Measurements from ENCODE around the gene CUL7. TPM values are rescaled to one million over a fixed set of nuclear protein-coding genes. Genes with fewer than 3 reads are reported as not detected.

CUL7 gene
- total RNA-seq, 2 experiments from 2014 or later = 13.9 TPM

DNA sequence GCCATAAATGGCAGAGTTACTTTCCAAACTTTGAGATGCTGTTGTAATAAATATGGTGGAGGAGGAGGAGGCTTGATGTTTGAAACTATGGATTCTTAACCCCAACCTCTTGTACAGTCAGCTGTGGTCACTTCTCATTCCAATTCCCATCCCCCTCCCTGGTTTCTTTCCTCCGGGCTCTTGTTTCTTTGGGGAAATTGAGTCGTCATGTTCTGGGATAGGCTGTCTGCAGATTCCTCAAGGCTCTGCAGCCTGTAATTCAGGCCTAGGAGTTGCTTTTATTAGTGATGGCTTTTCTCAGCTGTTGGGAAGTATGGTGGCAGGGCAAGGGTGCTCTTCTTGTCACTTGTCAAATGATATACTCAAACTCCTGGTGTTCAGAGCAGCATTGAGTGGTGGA, 25.0 kb upstream of the CUL7 start:
- CTCF ChIA-PET = interaction anchor here (1.3 kb wide), 1 partner anchor 10 kb away, joined by 3 read pairs; no protein-coding TSS in a partner anchor
- Mint-ChIP-seq H3K9me3 (no peaks in the 10 kb centered on the region), H3K4me3 (no peak overlapping the region), H3K4me1 (ENCODE audit: low read depth) (peaks cover 2% of the 10 kb centered on the region), H3K27ac (no peak overlapping the region), H3K27me3 (peaks cover 10% of the 10 kb centered on the region), H3K36me3 (ENCODE audit: low read depth) (no peaks in the 10 kb centered on the region)
- ATAC-seq = no peak
- intact Hi-C loops (cut with micrococcal nuclease) = no loop called here
- POLR2A ChIA-PET = no interaction called here
- DNase-seq = no peak
- TF ChIP-seq, protein P1, sequence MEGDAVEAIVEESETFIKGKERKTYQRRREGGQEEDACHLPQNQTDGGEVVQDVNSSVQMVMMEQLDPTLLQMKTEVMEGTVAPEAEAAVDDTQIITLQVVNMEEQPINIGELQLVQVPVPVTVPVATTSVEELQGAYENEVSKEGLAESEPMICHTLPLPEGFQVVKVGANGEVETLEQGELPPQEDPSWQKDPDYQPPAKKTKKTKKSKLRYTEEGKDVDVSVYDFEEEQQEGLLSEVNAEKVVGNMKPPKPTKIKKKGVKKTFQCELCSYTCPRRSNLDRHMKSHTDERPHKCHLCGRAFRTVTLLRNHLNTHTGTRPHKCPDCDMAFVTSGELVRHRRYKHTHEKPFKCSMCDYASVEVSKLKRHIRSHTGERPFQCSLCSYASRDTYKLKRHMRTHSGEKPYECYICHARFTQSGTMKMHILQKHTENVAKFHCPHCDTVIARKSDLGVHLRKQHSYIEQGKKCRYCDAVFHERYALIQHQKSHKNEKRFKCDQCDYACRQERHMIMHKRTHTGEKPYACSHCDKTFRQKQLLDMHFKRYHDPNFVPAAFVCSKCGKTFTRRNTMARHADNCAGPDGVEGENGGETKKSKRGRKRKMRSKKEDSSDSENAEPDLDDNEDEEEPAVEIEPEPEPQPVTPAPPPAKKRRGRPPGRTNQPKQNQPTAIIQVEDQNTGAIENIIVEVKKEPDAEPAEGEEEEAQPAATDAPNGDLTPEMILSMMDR (IDR thresholded peaks at IDR 0.05) = no peak

- Mint-ChIP-seq H3K4me1 (ENCODE audit: low read depth) (peaks cover 2% of the 10 kb centered on the region), H3K36me3 (ENCODE audit: low read depth) (peaks cover 1% of the 10 kb centered on the region), H3K4me3 (no peak overlapping the region), H3K27ac (no peak overlapping the region), H3K27me3 (peaks cover 10% of the 10 kb centered on the region), H3K9me3 (no peaks in the 10 kb centered on the region)
- no peak for DNase-seq
- ChIA-PET CTCF (interaction anchor here (2.1 kb wide), 1 partner anchor 65 kb away, joined by 17 read pairs; no protein-coding TSS in a partner anchor), POLR2A (interaction anchor here (1.3 kb wide), 1 partner anchor 59 kb away, joined by 3 read pairs; no protein-coding TSS in a partner anchor)
- no peak for ATAC-seq
- intact Hi-C loops (cut with micrococcal nuclease) = no loop called here
- TF ChIP-seq, protein P1 (IDR thresholded peaks at IDR 0.05) = no peak
These were observed 24.4 kb upstream of the CUL7 start for GRCh38 chr6:43077981-43078511.

DNA sequence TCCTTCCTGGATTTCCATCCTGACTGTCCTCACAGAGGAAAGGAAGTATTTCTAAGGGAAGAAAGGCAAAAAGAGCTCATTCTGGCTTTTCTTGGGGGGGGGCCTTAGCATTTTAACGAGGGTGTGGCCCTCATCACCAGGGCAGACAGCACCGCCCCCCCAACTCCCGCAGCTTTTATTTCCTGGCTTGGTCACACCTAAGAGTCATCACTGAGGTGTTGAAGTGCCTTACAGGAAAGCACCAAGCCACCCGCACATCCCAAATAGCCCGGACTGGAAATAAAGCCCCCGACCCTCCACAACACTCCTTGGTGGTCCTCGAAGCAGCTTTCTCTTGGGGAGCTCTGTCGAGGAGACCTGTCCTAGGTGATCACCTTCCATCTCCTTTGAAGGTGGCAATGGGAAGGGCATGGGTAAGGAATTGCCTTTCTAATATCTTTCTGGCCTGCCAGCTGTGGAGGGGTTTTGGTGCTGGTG, 23.7 kb upstream of the CUL7 start:
- H3K4me1 Mint-ChIP-seq (ENCODE audit: low read depth) = peaks cover 2% of the 10 kb centered on the region
- H3K4me3 Mint-ChIP-seq = peak overlapping the region; percentile 61
- ATAC-seq (no peak), DNase-seq (peak; percentile 33)
- TF ChIP-seq, protein P1 (IDR thresholded peaks at IDR 0.05) = no peak
- H3K27me3 Mint-ChIP-seq = peaks cover 10% of the 10 kb centered on the region
- intact Hi-C loops (cut with micrococcal nuclease) = no loop called here
- POLR2A ChIA-PET = interaction anchor here (0.6 to 1.6 kb wide), 7 partner anchors 8 to 104 kb away, joined by 3 to 8 read pairs (median 3); partner anchors contain the start of genes KLC4 and MRPL2
- peaks cover 6% of the 10 kb centered on the region for H3K36me3 Mint-ChIP-seq (ENCODE audit: low read depth)
- H3K27ac Mint-ChIP-seq = no peak overlapping the region
- CTCF ChIA-PET = interaction anchor here (2.1 kb wide), 1 partner anchor 66 kb away, joined by 17 read pairs; no protein-coding TSS in a partner anchor
- H3K9me3 Mint-ChIP-seq = no peaks in the 10 kb centered on the region

- Mint-ChIP-seq H3K9me3 (no peaks in the 10 kb centered on the region), H3K36me3 (ENCODE audit: low read depth) (peaks cover 6% of the 10 kb centered on the region), H3K4me1 (ENCODE audit: low read depth) (peaks cover 2% of the 10 kb centered on the region), H3K4me3 (peak overlapping the region; percentile 61), H3K27ac (no peak overlapping the region), H3K27me3 (peaks cover 10% of the 10 kb centered on the region)
- CTCF ChIA-PET = interaction anchor here (1.3 to 2.1 kb wide), 2 partner anchors 66 to 152 kb away, joined by 4 to 17 read pairs; partner anchors contain the start of gene DNPH1
- ATAC-seq (peak; percentile 10), DNase-seq (peak; percentile 16)
- intact Hi-C loops (cut with micrococcal nuclease) = no loop called here
- TF ChIP-seq, protein P1 (IDR thresholded peaks at IDR 0.05) = no peak
- POLR2A ChIA-PET = interaction anchor here (0.6 to 1.6 kb wide), 10 partner anchors 9 to 380 kb away, joined by 3 to 8 read pairs (median 3); partner anchors contain the start of genes CUL7, KLC4 and MRPL2
These were observed 23.0 kb upstream of the CUL7 start for GRCh38 chr6:43076464-43077332.

All from activated CD8-positive, alpha-beta T cell treated with anti-CD3 and anti-CD28 coated beads for 36 hours (primary cell).